GM06990 (cell line): ENCODE results near the gene KRTAP5-3.
"Not testable (repeated sequence)": the region's sequence is repeated elsewhere in the genome, so short reads cannot be mapped to it uniquely, and the experiment has no call there.

Experiments used
- DNase-seq: peaks from one replicate; pipeline ENCODE4 v3.0.0-alpha.2; 2011; ENCODE audit not compliant: insufficient read length; ENCODE audit errors: extremely low read depth
- H3K27me3 ChIP-seq: replicated peaks from 2 replicates; pipeline ENCODE4 v1.6.0; 2011; ENCODE audit warnings: low read length; ENCODE audit not compliant: control insufficient read depth, insufficient read depth
- H3K36me3 ChIP-seq: 2 replicates; pipeline ENCODE4 v1.5.1; 2011; ENCODE audit warnings: low read length; ENCODE audit not compliant: control insufficient read depth, insufficient read depth
- H3K4me3 ChIP-seq: replicated peaks from 2 replicates; pipeline ENCODE4 v1.5.1; 2011; ENCODE audit warnings: low read depth, mild to moderate bottlenecking, control low read depth, low read length
- TF ChIP-seq, protein P1 (sequence below): IDR thresholded peaks from 2 replicates; pipeline ENCODE4 v1.5.1; 2011; ENCODE audit warnings: low read length, control low read depth, mild to moderate bottlenecking, inconsistent platforms; ENCODE audit not compliant: insufficient read depth, poor library complexity, severe bottlenecking

The KRTAP5-3 gene

DNA sequence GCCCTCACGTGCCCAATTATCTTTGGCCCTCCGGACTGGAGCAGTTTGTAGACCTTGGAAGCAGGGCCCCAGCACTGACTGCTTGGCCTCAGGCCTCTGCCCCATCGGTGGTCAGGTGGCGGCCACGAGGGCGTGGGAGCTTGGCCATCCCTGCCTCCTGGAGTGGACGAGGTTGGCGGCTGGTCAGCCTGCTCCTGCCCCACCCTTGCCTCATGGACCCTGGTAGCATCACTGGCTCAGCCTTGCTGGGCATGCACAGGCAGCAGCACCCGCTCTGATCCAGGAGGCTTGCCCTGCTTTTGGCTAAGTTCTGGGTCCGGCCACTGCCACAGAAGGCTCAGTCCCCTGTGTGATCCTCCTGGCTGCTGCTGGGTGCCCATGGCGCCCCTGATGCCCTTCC, 4.1 kb downstream of the KRTAP5-3 start:
- no peaks in the 10 kb centered on the region; the same call in none of the 2 replicates for H3K27me3 ChIP-seq
- no peaks in the 10 kb centered on the region for H3K36me3 ChIP-seq
- no peak overlapping the region for H3K4me3 ChIP-seq
- no peak for DNase-seq
- TF ChIP-seq, protein P1, sequence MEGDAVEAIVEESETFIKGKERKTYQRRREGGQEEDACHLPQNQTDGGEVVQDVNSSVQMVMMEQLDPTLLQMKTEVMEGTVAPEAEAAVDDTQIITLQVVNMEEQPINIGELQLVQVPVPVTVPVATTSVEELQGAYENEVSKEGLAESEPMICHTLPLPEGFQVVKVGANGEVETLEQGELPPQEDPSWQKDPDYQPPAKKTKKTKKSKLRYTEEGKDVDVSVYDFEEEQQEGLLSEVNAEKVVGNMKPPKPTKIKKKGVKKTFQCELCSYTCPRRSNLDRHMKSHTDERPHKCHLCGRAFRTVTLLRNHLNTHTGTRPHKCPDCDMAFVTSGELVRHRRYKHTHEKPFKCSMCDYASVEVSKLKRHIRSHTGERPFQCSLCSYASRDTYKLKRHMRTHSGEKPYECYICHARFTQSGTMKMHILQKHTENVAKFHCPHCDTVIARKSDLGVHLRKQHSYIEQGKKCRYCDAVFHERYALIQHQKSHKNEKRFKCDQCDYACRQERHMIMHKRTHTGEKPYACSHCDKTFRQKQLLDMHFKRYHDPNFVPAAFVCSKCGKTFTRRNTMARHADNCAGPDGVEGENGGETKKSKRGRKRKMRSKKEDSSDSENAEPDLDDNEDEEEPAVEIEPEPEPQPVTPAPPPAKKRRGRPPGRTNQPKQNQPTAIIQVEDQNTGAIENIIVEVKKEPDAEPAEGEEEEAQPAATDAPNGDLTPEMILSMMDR: no peak

DNA sequence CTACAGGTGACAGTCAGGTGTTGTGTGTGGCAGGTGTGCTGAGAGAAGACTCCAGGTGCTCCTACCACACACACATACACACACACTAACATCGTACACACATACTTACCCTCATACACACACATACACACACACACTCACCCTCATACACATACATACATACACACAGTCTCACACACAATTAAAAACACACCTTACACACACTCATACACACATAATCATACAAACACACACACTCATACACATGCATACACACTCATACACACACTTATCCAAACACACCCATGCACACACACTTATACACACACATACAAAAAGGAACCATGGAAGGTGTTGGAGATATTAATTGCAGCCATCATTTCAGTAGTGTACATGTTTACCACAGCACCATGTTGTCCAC, 4.6 kb downstream of the KRTAP5-3 start:
- H3K27me3 ChIP-seq: no peaks in the 10 kb centered on the region; the same call in none of the 2 replicates
- H3K36me3 ChIP-seq: no peaks in the 10 kb centered on the region
- TF ChIP-seq, protein P1: no peak
- no peak overlapping the region for H3K4me3 ChIP-seq
- no peak for DNase-seq

DNA sequence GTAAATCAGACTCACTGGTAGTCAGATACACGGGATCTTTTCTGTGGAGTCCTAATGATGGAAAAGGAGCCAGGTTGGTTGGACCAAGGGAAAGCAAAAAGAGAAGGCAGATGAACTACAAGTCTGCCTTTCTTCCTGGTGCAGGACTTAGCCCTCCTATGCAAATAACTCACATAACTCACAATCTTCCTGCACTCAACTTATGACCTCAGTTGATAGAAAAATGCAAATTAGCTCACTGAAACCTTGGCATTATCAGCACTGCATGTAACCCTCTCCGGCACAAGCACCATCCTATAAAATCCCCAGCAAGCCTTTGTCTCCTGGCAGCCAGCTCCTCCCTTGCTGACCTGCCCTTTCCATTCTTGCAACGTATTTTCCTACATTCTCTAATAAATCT, 6.6 kb downstream of the KRTAP5-3 start:
- H3K4me3 ChIP-seq, H3K27me3 ChIP-seq, H3K36me3 ChIP-seq, DNase-seq: not testable (repeated sequence)

DNA sequence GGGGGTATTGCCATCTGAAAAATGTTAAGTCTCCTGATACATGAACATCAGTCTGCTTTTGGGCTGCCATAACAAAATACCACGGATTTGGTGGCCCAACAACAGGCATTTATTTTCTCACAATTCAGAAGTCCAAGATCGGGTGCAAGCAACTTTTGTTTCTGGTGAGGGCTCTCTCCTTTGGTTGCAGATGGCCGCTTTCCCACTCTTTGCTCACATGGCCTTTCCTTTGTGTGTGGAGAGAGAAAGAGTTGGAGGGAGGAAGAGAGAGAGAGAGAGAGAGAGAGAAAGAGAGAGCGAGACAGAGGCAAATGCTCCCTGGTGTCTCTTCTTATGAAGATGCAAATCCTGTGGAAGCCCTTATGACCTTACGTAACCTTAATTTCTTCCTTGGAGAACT, 7.6 kb downstream of the KRTAP5-3 start:
- no peak for DNase-seq
- no peaks in the 10 kb centered on the region; the same call in 1 of the 2 replicates for H3K27me3 ChIP-seq
- TF ChIP-seq, protein P1: no peak
- no peaks in the 10 kb centered on the region for H3K36me3 ChIP-seq
- no peak overlapping the region for H3K4me3 ChIP-seq

DNA sequence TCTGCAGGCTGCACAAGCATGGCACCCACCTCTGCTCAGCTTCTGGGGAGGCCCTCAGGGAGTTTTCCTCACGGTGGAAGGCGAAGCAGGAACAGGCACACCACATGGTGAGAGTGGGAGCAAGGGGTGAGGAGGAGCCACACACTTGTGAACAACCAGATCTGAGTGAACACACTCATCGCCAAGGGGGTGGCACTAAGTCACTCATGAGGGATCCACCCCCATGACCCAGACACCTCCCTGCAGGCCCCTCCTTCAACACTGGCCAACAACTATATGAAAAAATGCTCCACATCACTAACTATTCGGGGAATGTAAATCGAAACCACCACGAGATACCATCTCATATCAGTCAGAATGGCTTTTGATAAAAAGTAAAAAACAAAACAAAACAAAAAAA, 9.4 kb downstream of the KRTAP5-3 start:
- H3K36me3 ChIP-seq: no peaks in the 10 kb centered on the region
- TF ChIP-seq, protein P1: no peak
- DNase-seq: no peak
- H3K4me3 ChIP-seq: no peak overlapping the region
- H3K27me3 ChIP-seq: no peaks in the 10 kb centered on the region

DNA sequence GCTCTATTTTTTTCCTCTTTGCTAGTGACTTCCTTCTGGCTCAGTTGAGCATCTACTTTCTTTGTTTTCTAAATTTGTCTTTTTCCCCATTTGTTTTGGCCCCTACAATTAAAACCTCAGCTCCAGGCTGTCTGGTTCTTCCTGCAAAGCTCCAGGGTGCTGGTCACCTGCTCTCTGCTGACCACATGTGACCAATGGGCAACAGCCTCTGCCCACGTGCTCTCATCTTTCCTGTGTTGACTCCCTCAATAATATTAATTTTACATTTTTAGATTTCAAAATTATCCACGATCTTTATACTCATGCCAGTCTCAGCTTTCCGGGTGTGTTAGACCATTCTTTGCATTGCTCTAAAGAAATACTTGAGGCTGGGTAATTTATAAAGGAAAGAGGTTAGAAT, 9.9 kb downstream of the KRTAP5-3 start:
- not testable (repeated sequence) for DNase-seq, H3K27me3 ChIP-seq, H3K4me3 ChIP-seq, H3K36me3 ChIP-seq

DNA sequence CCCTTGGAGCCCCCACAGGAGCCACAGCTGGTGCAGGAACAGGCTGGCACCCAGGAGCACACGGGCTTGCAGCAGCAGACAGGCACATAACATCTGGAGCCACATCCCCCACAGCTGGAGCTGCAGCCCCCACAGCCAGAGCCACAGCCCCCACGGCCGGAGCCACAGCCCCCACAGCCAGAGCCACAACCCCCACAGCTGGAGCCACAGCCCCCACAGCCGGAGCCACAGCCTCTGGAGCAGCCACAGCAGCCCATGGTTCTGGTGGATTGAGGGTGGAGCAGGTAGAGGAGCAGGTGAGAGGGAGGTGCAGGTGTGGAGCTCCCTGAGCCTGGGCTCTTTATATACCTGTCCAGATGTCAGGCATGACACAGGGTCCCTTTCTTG, 10.3 kb downstream of the KRTAP5-3 start, which contains the start of gene KRTAP5-2:
Gene KRTAP5-2 (minus strand): TSS at position 301 of the 387 bp plus-strand sequence. CDS start 44 bp downstream, at position 257.
- TF ChIP-seq, protein P1: no peak
- DNase-seq: no peak
- Histone ChIP-seq H3K36me3 (no peaks in the 10 kb centered on the region), H3K4me3 (no peak within 1 kb of the TSS), H3K27me3 (no peaks in the 10 kb centered on the region)
